HepG2 (cell line): ENCODE data around the gene PSENEN. TPM values are rescaled to one million over a fixed set of nuclear protein-coding genes. Genes with fewer than 3 reads are reported as not detected.

Experiments used
- ELF1 ChIP-seq: sonication (generic); formaldehyde crosslinking; IDR thresholded peaks from 2 replicates; pipeline ENCODE4 v1.4.0; 2020; ENCODE audit warnings: missing genetic modification reagents
- ETS1 ChIP-seq: sonication (generic); formaldehyde crosslinking; IDR thresholded peaks from 2 replicates; pipeline ENCODE4 v1.4.0; 2020; ENCODE audit warnings: missing genetic modification reagents
- FIP1L1 ChIP-seq: fragments of 200-400 bp; formaldehyde crosslinking; IDR thresholded peaks from 2 replicates; pipeline ENCODE4 v1.6.1; 2018; ENCODE audit warnings: low read depth, mild to moderate bottlenecking, low read length, moderate library complexity, borderline replicate concordance; ENCODE audit not compliant: insufficient read depth
- FOXA3 ChIP-seq: IDR thresholded peaks from 2 replicates; pipeline ENCODE4 v1.6.1; 2016; ENCODE audit warnings: missing genetic modification reagents, missing compliant biosample characterization
- GABPB1 ChIP-seq: IDR thresholded peaks from 2 replicates; pipeline ENCODE4 v1.6.1; 2016; ENCODE audit warnings: mild to moderate bottlenecking, missing genetic modification reagents, moderate library complexity, missing compliant biosample characterization
- GFI1 ChIP-seq: sonication (generic); formaldehyde crosslinking; IDR thresholded peaks from 2 replicates; pipeline ENCODE4 v1.5.0; 2020; ENCODE audit warnings: missing genetic modification reagents, mild to moderate bottlenecking, borderline replicate concordance
- KDM4B ChIP-seq: sonication (generic); formaldehyde crosslinking; IDR thresholded peaks from 2 replicates; pipeline ENCODE4 v1.4.0; 2020; ENCODE audit warnings: missing genetic modification reagents
- MTA1 ChIP-seq: sonication (generic); formaldehyde crosslinking; IDR thresholded peaks from 2 replicates; pipeline ENCODE4 v1.4.0; 2020; ENCODE audit warnings: missing genetic modification reagents, mild to moderate bottlenecking, borderline replicate concordance
- MXI1 ChIP-seq: IDR thresholded peaks from 3 replicates; pipeline ENCODE4 v1.6.1; 2012; ENCODE audit warnings: low read depth, low read length, inconsistent platforms, borderline replicate concordance
- NFKB2 ChIP-seq: sonication (generic); formaldehyde crosslinking; IDR thresholded peaks from 2 replicates; pipeline ENCODE4 v1.4.0; 2020; ENCODE audit warnings: missing genetic modification reagents, borderline replicate concordance
- NR2F2 ChIP-seq: IDR thresholded peaks from 2 replicates; pipeline ENCODE4 v1.6.1; 2012; ENCODE audit warnings: low read depth, inconsistent platforms, borderline replicate concordance
- RBFOX2 ChIP-seq: fragments of 200-400 bp; formaldehyde crosslinking; IDR thresholded peaks from 2 replicates; pipeline ENCODE4 v1.6.1; 2017; ENCODE audit warnings: low read depth, mild to moderate bottlenecking, low read length
- SRF ChIP-seq: IDR thresholded peaks from 2 replicates; pipeline ENCODE4 v1.6.1; 2011; ENCODE audit warnings: mild to moderate bottlenecking, low read depth, low read length, moderate library complexity
- STAG1 ChIP-seq: sonication (generic); formaldehyde crosslinking; IDR thresholded peaks from 2 replicates; pipeline ENCODE4 v1.4.0; 2020; ENCODE audit warnings: missing genetic modification reagents
- STAT6 ChIP-seq: sonication (generic); formaldehyde crosslinking; IDR thresholded peaks from 2 replicates; pipeline ENCODE4 v1.4.0; 2020; ENCODE audit warnings: missing genetic modification reagents, mild to moderate bottlenecking, borderline replicate concordance
- THRA ChIP-seq: sonication (generic); formaldehyde crosslinking; IDR thresholded peaks from 2 replicates; pipeline ENCODE4 v1.4.0; 2020; ENCODE audit warnings: missing genetic modification reagents, borderline replicate concordance
- XBP1 ChIP-seq: sonication (generic); formaldehyde crosslinking; IDR thresholded peaks from 2 replicates; pipeline ENCODE4 v1.5.0; 2020; ENCODE audit warnings: missing genetic modification reagents
- ZBTB37 ChIP-seq: sonication (generic); formaldehyde crosslinking; IDR thresholded peaks from 2 replicates; pipeline ENCODE4 v1.4.0; 2020; ENCODE audit warnings: mild to moderate bottlenecking, missing genetic modification reagents
- ZNF18 ChIP-seq: sonication (generic); formaldehyde crosslinking; IDR thresholded peaks from 2 replicates; pipeline ENCODE4 v1.8.0; 2022; ENCODE audit warnings: mild to moderate bottlenecking, missing genetic modification reagents; ENCODE audit not compliant: insufficient replicate concordance
- ZNF598 ChIP-seq: sonication (generic); formaldehyde crosslinking; IDR thresholded peaks from 2 replicates; pipeline ENCODE4 v1.5.1; 2020; ENCODE audit warnings: mild to moderate bottlenecking, missing genetic modification reagents, borderline replicate concordance
- polyA plus RNA-seq, 8 experiments: library from polyadenylated mRNA; depleted of rRNA in 3 of 8; stranded (reverse) in 7 of 8; unstranded in 1 of 8; fragments of >200 nt; fragmentation: Illumina TruSeq in 4 of 8; extraction: Trizol in 4 of 8; gene quantifications; 2 replicates each; pipeline versions ENCODE4 v1.2.1 to v1.2.3, GENCODE V29; 2011 to 2016; ENCODE audit warnings: low read depth in 4 of 8, missing spikeins in 1 of 8, mixed read lengths in 1 of 8; ENCODE audit not compliant: insufficient read depth in 1 of 8
- total RNA-seq, 5 experiments: library from RNA; depleted of rRNA; stranded (reverse); fragments of >200 nt; fragmentation: Illumina TruSeq; extraction: Trizol; gene quantifications; 2 replicates each; pipeline ENCODE4 v1.2.3, GENCODE V29; 2016; ENCODE audit warnings: low read depth in 1 of 5

PSENEN gene
- total and polyA plus RNA-seq, 2 of the 13 experiments (the other 11 are each of a cell fraction or from before 2014, with no cell fraction given), result 16.9 to 34.2 TPM

GRCh38 chr19:35767288-35768081 is 22.0 kb downstream of the PSENEN start (continued):
- no peak for TF ChIP-seq ETS1 (CRISPR knock-in tag)
- TF ChIP-seq GFI1, result 0 out of 2 replicates have a peak, but pooled peaks have one; percentile 24
- TF ChIP-seq ELF1, result peak; percentile 72
- no peak for TF ChIP-seq XBP1 (CRISPR knock-in tag)
- TF ChIP-seq MXI1, result peak; percentile 22; the same call in 1 of the 3 replicates
- TF ChIP-seq THRA (CRISPR knock-in tag), result peak; percentile 61; the same call in 1 of the 2 replicates
- no peak for TF ChIP-seq FIP1L1
- 0 out of 2 replicates have a peak, but pooled peaks have one; percentile 43 for TF ChIP-seq KDM4B
- TF ChIP-seq GABPB1 (CRISPR knock-in tag), result peak; percentile 41; the same call in 1 of the 2 replicates
- TF ChIP-seq STAT6 (CRISPR knock-in tag), result no peak
- no peak for TF ChIP-seq ZNF18
- TF ChIP-seq NR2F2, result no peak
- no peak for TF ChIP-seq STAG1 (CRISPR knock-in tag)
- peak; percentile 37; the same call in 1 of the 2 replicates for TF ChIP-seq ZBTB37
- TF ChIP-seq NFKB2, result no peak; the same call in 1 of the 2 replicates
- TF ChIP-seq ZNF598 (CRISPR knock-in tag), result no peak
- no peak for TF ChIP-seq SRF
- TF ChIP-seq MTA1 (CRISPR knock-in tag), result 0 out of 2 replicates have a peak, but pooled peaks have one; percentile 32
- TF ChIP-seq RBFOX2, result no peak
- TF ChIP-seq FOXA3, result 0 out of 2 replicates have a peak, but pooled peaks have one; percentile 18
